Ishikawa (cell line): Measurements from ENCODE around the gene CCSER1.

Experiments used
- RAD21 ChIP-seq: IDR thresholded peaks from 2 replicates; pipeline ENCODE4 v1.6.1; 2012; ENCODE audit warnings: low read depth
- YY1 ChIP-seq: IDR thresholded peaks from 2 replicates; pipeline ENCODE4 v1.6.1; 2012; ENCODE audit warnings: low read depth

GRCh38 chr4:90081432-90082144 lies 45.6 kb upstream of the CCSER1 start:
- no peak for TF ChIP-seq YY1
- TF ChIP-seq RAD21, result no peak
